Panc1 (cell line): ENCODE data around the gene RGS9. TPM values are rescaled to one million over a fixed set of nuclear protein-coding genes. Genes with fewer than 3 reads are reported as not detected.

Experiments used
- ATAC-seq: fragments of 200-7000 bp; cut with Tn5 transposase; 2 replicates; pipeline ENCODE4 v1.9.1; 2020; ENCODE audit warnings: mild to moderate bottlenecking, moderate library complexity
- BruUV-seq: library from RNA; stranded (reverse); fragments of 400-500 nt; replicated peaks from 2 replicates; lab custom pipeline; 2021; lab: Mats Ljungman, UMichigan
- CTCF ChIA-PET: fragments of 300-600 bp; sonication (Branson Sonifier 250); formaldehyde crosslinking; loops from one replicate; lab custom pipeline; 2022; ENCODE audit warnings: antibody characterized with exemption; lab: Charles Lee
- POLR2A ChIA-PET: fragments of 300-600 bp; sonication (Branson Sonifier 250); formaldehyde crosslinking; loops from one replicate; lab custom pipeline; 2022; ENCODE audit warnings: antibody characterized with exemption; lab: Charles Lee
- DNase-seq: peaks from one replicate; pipeline ENCODE4 v3.0.0-alpha.2; 2010; ENCODE audit warnings: low read depth, low spot score
- H3K27ac ChIP-seq: 2 replicates; pipeline ENCODE4 v1.5.1; 2011; ENCODE audit warnings: mild to moderate bottlenecking, low read length, inconsistent platforms
- H3K27me3 ChIP-seq: fragments of 200-500 bp; sonication (Bioruptor generic); 2 replicates; pipeline ENCODE4 v1.6.0; 2014; ENCODE audit warnings: low read length, inconsistent platforms; ENCODE audit not compliant: control insufficient read depth, insufficient read depth
- H3K36me3 ChIP-seq: fragments of 200-500 bp; sonication (Bioruptor generic); 2 replicates; pipeline ENCODE4 v1.5.1; 2014; ENCODE audit warnings: inconsistent platforms, mild to moderate bottlenecking, low read length, moderate library complexity; ENCODE audit not compliant: control insufficient read depth, insufficient read depth
- H3K4me1 ChIP-seq: 2 replicates; pipeline ENCODE4 v1.5.1; 2011; ENCODE audit warnings: inconsistent platforms, mild to moderate bottlenecking, low read length, moderate library complexity; ENCODE audit not compliant: control insufficient read depth, insufficient read depth
- H3K4me3 ChIP-seq, 2 experiments: 2 replicates each; pipeline ENCODE4 v1.5.1; 2011 to 2012; ENCODE audit warnings: low read depth in 2 of 2, low read length in 2 of 2, mild to moderate bottlenecking in 2 of 2, inconsistent platforms in 1 of 2, moderate library complexity in 1 of 2
- H3K9me3 ChIP-seq: fragments of 200-500 bp; sonication (Bioruptor generic); 2 replicates; pipeline ENCODE4 v1.5.1; 2014; ENCODE audit warnings: low read depth, mild to moderate bottlenecking, inconsistent platforms, low read length, moderate library complexity; ENCODE audit not compliant: control insufficient read depth, insufficient read depth
- CTCF ChIP-seq: fragments of 450-650 bp; IDR thresholded peaks from 2 replicates; pipeline ENCODE4 v1.5.1; 2017; ENCODE audit warnings: mild to moderate bottlenecking
- POLR2AphosphoS5 ChIP-seq: IDR thresholded peaks from 2 replicates; pipeline ENCODE4 v1.6.1; 2012; ENCODE audit warnings: mild to moderate bottlenecking, low read depth, low read length, moderate library complexity
- REST ChIP-seq, 2 experiments: IDR thresholded peaks; 2 replicates each; pipeline ENCODE4 v1.6.1; 2011 to 2012; ENCODE audit warnings: low read depth in 2 of 2, control low read depth in 1 of 2, low read length in 1 of 2, mild to moderate bottlenecking in 1 of 2, moderate library complexity in 1 of 2; ENCODE audit not compliant: insufficient read depth in 1 of 2
- SIN3A ChIP-seq: IDR thresholded peaks from 2 replicates; pipeline ENCODE4 v1.6.1; 2012; ENCODE audit warnings: low read depth, mild to moderate bottlenecking, low read length, moderate library complexity, borderline replicate concordance; ENCODE audit not compliant: insufficient read depth
- TCF7L2 ChIP-seq: IDR thresholded peaks from 2 replicates; pipeline ENCODE4 v1.6.1; 2011; ENCODE audit warnings: mild to moderate bottlenecking, low read depth, low read length, inconsistent platforms
- in situ Hi-C: cut with HindIII; loops from 2 replicates; pipeline ENCODE4 v1.10.0; 2016; ENCODE audit warnings: low sequenced_read_pairs, low pct_unique_long_range_greater_than_20kb
- intact Hi-C: fragments of 100-400 bp; cut with micrococcal nuclease; formaldehyde crosslinking; loops from one replicate; pipeline ENCODE4 v1.10.0; 2022; ENCODE audit not compliant: unreplicated experiment
- total RNA-seq: library from RNA; stranded (reverse); gene quantifications from one replicate; pipeline ENCODE4 v1.2.1, GENCODE V29; 2021; ENCODE audit not compliant: unreplicated experiment

The RGS9 gene
- total RNA-seq, 1 experiment from 2014 or later = 3.3 TPM

GRCh38 chr17:65183736-65184135 is 46.6 kb downstream of the RGS9 start:
- Histone ChIP-seq H3K27me3 (peaks cover 5% of the 10 kb centered on the region), H3K27ac (no peak overlapping the region), H3K4me3 (no peak overlapping the region), H3K36me3 (no peaks in the 10 kb centered on the region), H3K4me1 (no peaks in the 10 kb centered on the region), H3K9me3 (no peaks in the 10 kb centered on the region)
- ChIA-PET POLR2A (no interaction called here), CTCF (interaction anchor here (0.6 kb wide), 1 partner anchor 1017 kb away, joined by 4 read pairs; no protein-coding TSS in a partner anchor)
- no peak for DNase-seq
- in situ Hi-C loops = no loop called here
- BruUV-seq = no TSS peak
- no peak for ATAC-seq
- intact Hi-C loops = no loop called here
- TF ChIP-seq TCF7L2 = no peak
- no peak for TF ChIP-seq CTCF
- no peak for TF ChIP-seq POLR2AphosphoS5
- no peak for TF ChIP-seq SIN3A
- no peak for TF ChIP-seq REST (IDR thresholded peaks at IDR 0.05; ENCODE audit: insufficient read depth in 1 of 2, low read depth in 2 of 2, low read length in 1 of 2)

GRCh38 chr17:65184235-65184959 is 47.2 kb downstream of the RGS9 start:
- no peak for DNase-seq

More at GRCh38 chr17:65184235-65184959, 47.2 kb downstream of the RGS9 start:
- Histone ChIP-seq H3K27ac (no peak overlapping the region), H3K4me3 (no peak overlapping the region), H3K36me3 (no peaks in the 10 kb centered on the region), H3K27me3 (peaks cover 5% of the 10 kb centered on the region), H3K4me1 (no peaks in the 10 kb centered on the region), H3K9me3 (no peaks in the 10 kb centered on the region)
- BruUV-seq = no TSS peak
- CTCF ChIA-PET = no interaction called here
- POLR2A ChIA-PET = no interaction called here
- in situ Hi-C loops = no loop called here
- no peak for ATAC-seq
- intact Hi-C loops = no loop called here
- TF ChIP-seq POLR2AphosphoS5 (no peak), CTCF (no peak), SIN3A (no peak), REST (IDR thresholded peaks at IDR 0.05; ENCODE audit: insufficient read depth in 1 of 2, low read depth in 2 of 2, low read length in 1 of 2) (no peak), TCF7L2 (no peak)
